ENCODE measurements around the gene CD68.

Gene CD68

GRCh38 chr17:7589204-7589868 lies 9.9 kb downstream of the CD68 start:
- Histone ChIP-seq H3K9ac (ENCODE audit: low read depth, low read length) (no peak overlapping the region), H3K4me3 (ENCODE audit: low read depth in 1 of 2, low read length in 2 of 2) (no peak overlapping the region), H3K9me3 (ENCODE audit: insufficient read depth, low read length, severe bottlenecking) (no peaks in the 10 kb centered on the region), H3K4me1 (ENCODE audit: insufficient read depth, low read length) (peaks cover 16% of the 10 kb centered on the region), H3K27ac (ENCODE audit: low read length) (no peak overlapping the region), H3K79me2 (ENCODE audit: insufficient read depth, low read length) (peaks cover 23% of the 10 kb centered on the region), H3K27me3 (ENCODE audit: insufficient read depth, low read length, poor library complexity) (no peaks in the 10 kb centered on the region), H4K20me1 (ENCODE audit: insufficient read depth, low read length) (0 out of 2 replicates have a peak, but pooled peaks cover 3% of the 10 kb centered on the region), H3K4me2 (ENCODE audit: insufficient read depth, low read length) (no peak overlapping the region), H3K36me3 (ENCODE audit: insufficient read depth, low read length) (peaks cover 86% of the 10 kb centered on the region), H2AFZ (ENCODE audit: low read depth, low read length) (no peak overlapping the region)
- no peak for ATAC-seq (ENCODE audit: insufficient read depth, low read depth)
- DNase-seq, result no peak
- TF ChIP-seq EZH2 (IDR thresholded peaks at IDR 0.05; ENCODE audit: borderline replicate concordance, low read depth, low read length, severe bottlenecking) (no peak), CTCF (IDR thresholded peaks at IDR 0.05; ENCODE audit: borderline replicate concordance, extremely low read depth, low read length, poor library complexity, severe bottlenecking) (no peak)

GRCh38 chr17:7589891-7590691 lies 10.7 kb downstream of the CD68 start, which contains the start of gene SOX15:
Gene SOX15, minus strand, starts transcription at chr17:7590094. Its CDS starts 418 bp downstream, at chr17:7589676.
- Histone ChIP-seq H3K79me2 (ENCODE audit: insufficient read depth, low read length) (peaks cover 16% of the 10 kb centered on the region), H3K4me1 (ENCODE audit: insufficient read depth, low read length) (peaks cover 8% of the 10 kb centered on the region), H3K27ac (ENCODE audit: low read length) (no peak within 1 kb of the TSS), H2AFZ (ENCODE audit: low read depth, low read length) (no peak within 1 kb of the TSS), H3K9me3 (ENCODE audit: insufficient read depth, low read length, severe bottlenecking) (no peaks in the 10 kb centered on the region), H3K27me3 (ENCODE audit: insufficient read depth, low read length, poor library complexity) (no peaks in the 10 kb centered on the region), H3K36me3 (ENCODE audit: insufficient read depth, low read length) (peaks cover 92% of the 10 kb centered on the region), H3K4me3 (ENCODE audit: low read depth in 1 of 2, low read length in 2 of 2) (no peak within 1 kb of the TSS), H3K4me2 (ENCODE audit: insufficient read depth, low read length) (no peak within 1 kb of the TSS), H4K20me1 (ENCODE audit: insufficient read depth, low read length) (0 out of 2 replicates have a peak, but pooled peaks cover 3% of the 10 kb centered on the region), H3K9ac (ENCODE audit: low read depth, low read length) (no peak within 1 kb of the TSS)
- DNase-seq, result no peak
- ATAC-seq (ENCODE audit: insufficient read depth, low read depth), result no peak
- TF ChIP-seq CTCF (IDR thresholded peaks at IDR 0.05; ENCODE audit: borderline replicate concordance, extremely low read depth, low read length, poor library complexity, severe bottlenecking), result no peak
- no peak for TF ChIP-seq EZH2 (IDR thresholded peaks at IDR 0.05; ENCODE audit: borderline replicate concordance, low read depth, low read length, severe bottlenecking)

- H3K79me2 ChIP-seq (ENCODE audit: insufficient read depth, low read length), result peaks cover 9% of the 10 kb centered on the region
- DNase-seq, result no peak
- H3K27ac ChIP-seq (ENCODE audit: low read length), result no peak overlapping the region
- peaks cover 2% of the 10 kb centered on the region for H3K4me1 ChIP-seq (ENCODE audit: insufficient read depth, low read length)
- H2AFZ ChIP-seq (ENCODE audit: low read depth, low read length), result no peak overlapping the region
- 0 out of 2 replicates have a peak, but pooled peaks cover 3% of the 10 kb centered on the region for H4K20me1 ChIP-seq (ENCODE audit: insufficient read depth, low read length)
- no peak overlapping the region for H3K4me3 ChIP-seq (ENCODE audit: low read depth in 1 of 2, low read length in 2 of 2)
- H3K9ac ChIP-seq (ENCODE audit: low read depth, low read length), result no peak overlapping the region
- TF ChIP-seq CTCF (IDR thresholded peaks at IDR 0.05; ENCODE audit: borderline replicate concordance, extremely low read depth, low read length, poor library complexity, severe bottlenecking), result no peak
- TF ChIP-seq EZH2 (IDR thresholded peaks at IDR 0.05; ENCODE audit: borderline replicate concordance, low read depth, low read length, severe bottlenecking), result no peak
- ATAC-seq (ENCODE audit: insufficient read depth, low read depth), result 0 out of 3 replicates have a peak, but pooled peaks have one; percentile 20
- no peaks in the 10 kb centered on the region for H3K9me3 ChIP-seq (ENCODE audit: insufficient read depth, low read length, severe bottlenecking)
- H3K4me2 ChIP-seq (ENCODE audit: insufficient read depth, low read length), result no peak overlapping the region
- peaks cover 95% of the 10 kb centered on the region for H3K36me3 ChIP-seq (ENCODE audit: insufficient read depth, low read length)
- H3K27me3 ChIP-seq (ENCODE audit: insufficient read depth, low read length, poor library complexity), result no peaks in the 10 kb centered on the region
Observed at GRCh38 chr17:7590743-7591142, 11.3 kb downstream of the CD68 start.
